GM11168 (cell line): Measurements from ENCODE around the gene WNT1.

Experiments used
- in situ Hi-C: fragments of 300-500 bp; cut with MboI; formaldehyde crosslinking; loops from one replicate; pipeline ENCODE4 v1.12.0; 2022; ENCODE audit warnings: low sequenced_read_pairs; ENCODE audit not compliant: unreplicated experiment

Gene WNT1

DNA sequence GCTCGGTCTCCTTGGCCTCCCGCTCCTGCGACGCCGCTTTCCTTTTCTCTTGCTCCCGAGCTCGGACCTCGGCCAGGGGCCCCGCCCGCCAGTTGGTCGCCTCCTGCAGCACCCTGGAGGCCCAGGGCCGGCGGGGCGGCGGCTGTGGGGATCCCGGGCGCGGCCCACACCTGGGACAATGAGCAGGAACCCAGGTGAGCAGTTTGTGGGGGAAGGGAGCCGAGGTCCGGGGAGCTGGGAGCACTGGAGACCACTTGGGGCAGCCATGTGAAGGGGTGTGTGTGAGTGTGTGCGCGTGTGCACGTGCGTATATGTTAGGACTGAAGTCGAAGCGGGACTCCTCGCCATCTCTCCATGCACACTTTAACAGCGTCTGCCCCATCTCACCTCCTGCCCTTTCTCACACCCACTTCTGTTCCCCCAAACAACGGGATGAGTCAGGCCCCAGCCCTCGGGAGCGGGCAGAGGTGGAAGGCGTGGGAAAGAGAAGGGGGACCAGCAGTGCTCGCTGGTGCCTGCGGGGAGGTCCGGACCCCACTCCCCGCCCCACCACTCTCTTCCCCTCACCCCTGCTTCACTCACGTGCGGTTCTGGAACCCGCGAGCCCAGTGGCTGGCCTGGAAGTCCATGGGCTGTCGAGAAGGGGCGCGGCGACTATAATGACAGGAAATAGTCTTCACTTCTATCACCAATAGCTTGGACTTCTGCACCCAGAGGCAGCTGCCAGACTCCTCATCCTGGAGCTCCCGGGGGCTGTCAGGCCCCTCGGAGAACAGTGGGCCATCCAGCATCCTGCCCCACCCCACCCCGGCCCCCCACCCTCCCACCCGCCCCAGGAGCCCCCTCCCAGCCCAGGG is 20.6 kb downstream of the WNT1 start:
- in situ Hi-C loops = no loop called here

DNA sequence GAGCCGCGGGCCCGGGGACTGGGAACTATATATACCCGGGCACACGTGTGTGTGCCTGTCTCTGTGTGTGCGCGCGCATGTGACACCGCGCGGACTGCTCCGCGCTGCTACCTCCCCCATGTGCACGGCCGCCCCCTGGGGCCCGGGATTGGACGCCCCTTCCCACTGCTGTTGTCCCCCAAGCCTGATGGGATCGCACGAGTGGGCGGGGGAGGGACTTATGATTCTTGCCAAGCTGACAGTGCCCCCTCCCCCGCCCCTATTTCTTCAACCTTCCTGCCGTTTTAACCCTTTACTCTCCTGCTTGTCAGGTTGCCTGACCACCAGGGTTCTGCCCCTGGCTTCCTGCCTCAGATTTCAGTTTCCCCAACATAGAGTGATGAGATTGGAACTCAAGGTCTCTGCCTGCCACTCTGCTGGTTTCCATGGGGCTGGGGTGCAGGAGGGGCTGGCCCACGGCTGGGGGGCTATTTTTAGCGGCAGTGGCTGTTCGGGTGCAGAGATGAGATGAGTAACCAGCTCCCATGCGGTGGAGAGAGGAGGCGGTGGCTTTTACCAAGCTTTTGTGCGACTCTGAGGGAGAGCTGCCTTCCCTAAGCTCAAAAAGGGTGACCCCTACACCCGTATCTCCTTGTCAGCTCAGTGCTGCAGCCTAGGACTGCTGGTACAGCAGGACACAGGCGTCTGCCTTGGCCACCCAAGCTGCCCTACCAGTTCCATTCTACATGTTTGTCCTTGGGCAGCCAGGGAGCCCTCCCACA is 21.4 kb downstream of the WNT1 start, which contains the start of gene DDN:
DDN (minus strand) TSS at position 5 of the 761 bp plus-strand sequence. CDS start 88 bp downstream, outside the sequence.
- in situ Hi-C loops = no loop called here

DNA sequence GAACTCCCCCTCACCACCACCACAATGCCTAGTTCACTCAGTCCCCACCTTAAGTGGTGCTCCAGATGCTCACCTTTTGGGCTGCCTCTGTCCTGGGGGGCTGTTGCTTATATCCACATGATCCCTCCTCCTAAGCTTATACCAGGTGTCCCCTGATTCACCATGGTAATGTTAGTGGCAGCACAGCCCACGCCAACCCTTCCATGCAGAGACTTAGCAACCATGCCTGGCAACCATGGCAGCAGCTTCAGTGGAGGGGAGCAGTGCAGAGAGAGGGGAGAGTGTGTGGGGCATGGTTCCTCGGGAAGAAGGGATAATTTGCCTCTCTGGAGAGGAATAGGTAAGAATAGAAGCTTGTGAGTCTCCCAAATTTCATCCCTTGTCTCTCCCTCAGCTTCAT is 22.2 kb downstream of the WNT1 start:
- in situ Hi-C loops = no loop called here

DNA sequence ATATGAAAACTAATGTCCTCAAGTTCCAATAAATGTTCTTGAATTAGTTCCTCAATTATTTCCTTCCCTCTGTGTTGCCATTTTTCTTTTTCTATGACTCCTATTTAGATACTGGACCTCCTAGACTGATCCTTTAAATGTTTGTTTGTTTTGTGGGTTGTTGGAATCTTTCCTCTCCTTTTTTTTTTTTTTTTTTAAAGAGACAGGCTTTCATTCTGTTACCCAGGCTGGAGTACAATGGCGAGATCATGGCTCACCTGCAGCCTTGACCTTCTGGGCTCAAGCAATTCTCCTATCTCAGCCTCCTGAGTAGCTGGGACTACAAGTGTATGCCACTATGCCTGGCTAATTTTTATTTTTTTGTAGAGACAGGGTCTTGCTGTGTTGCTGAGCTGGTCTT is 30.8 kb downstream of the WNT1 start:
- in situ Hi-C loops = no loop called here

DNA sequence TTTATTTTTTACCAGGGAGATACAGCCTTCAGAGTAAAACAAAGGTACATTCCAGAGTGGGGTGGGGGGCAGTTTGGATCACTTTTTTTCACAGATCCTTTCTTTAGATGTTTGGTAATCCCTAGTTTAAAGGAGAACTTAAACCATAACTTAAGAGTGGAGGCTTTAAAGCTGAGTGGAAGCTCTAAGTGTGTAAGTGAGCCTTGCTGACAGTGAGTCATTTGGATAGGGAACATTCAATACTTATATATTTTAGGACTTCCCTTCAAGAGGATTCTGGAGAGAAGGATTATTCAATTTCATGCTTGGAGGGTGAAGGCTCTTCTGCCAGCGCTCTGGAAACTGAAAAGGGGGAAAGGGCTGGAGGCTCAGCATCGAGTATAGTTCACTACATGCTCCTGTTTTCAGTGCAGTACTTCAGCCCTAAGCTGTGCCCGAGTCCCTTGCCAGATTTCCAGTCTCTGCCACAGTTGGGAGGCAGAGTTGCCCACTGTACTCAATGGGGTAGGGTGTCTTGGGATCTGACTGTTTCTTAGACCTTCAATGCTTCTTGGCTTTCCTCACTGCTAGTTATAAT is 32.1 kb downstream of the WNT1 start:
- in situ Hi-C loops = no loop called here

DNA sequence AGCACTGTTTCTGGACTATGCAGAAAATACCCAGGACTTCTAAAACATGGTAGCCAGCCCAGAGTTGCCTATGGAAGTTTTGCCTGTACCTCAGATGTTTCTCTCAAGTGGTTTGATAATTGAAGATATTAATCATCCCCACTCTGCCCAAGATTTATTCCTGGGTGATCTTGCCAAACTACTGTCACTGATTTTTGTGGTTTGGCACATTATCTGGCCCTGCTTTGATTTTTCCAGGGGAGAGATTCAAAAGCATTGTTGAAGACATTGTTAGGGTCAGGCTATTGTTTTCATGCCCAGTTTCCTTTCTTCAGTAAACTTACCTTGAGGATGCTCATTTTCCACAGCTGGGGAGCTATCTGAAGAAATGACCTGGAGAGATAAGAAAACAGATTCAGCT is 34.6 kb downstream of the WNT1 start:
- in situ Hi-C loops = no loop called here

DNA sequence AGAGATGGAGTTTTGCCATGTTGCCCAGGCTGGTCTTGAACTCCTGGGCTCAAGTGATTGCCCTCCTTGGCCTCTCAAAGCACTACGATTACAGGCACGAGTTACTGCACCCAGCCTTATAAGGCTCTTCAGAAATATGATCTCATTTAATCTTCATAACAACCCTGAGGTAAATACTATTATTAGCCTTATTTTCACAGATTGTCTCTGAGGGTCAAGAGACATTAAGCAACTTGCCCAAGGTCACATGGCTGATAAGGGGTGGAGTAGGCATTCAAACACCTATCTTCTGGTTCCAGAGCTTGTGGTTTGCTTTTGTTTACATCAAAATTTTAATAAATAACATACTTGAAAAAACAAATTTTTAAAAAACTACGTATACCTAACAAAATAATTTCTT is 35.3 kb downstream of the WNT1 start:
- in situ Hi-C loops = no loop called here

DNA sequence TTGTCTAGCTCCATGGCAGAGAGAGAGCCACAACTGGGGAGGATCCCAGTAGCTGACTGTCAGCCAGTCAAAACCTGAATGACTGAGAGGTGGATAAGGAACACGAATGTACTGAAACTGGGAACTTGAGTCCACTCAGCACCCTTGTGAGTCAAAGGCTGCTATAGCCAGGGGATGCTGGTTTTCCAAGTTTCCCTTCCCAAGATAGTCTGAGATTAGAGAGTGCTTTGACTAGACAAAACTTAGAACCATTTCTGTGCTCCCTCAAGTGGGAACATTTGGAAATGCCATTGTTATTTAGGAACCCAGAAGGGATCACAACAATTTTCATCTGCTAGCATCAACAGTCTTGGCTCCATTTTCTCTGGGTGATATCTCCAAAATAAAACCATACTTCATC is 36.4 kb downstream of the WNT1 start:
- in situ Hi-C loops = no loop called here

DNA sequence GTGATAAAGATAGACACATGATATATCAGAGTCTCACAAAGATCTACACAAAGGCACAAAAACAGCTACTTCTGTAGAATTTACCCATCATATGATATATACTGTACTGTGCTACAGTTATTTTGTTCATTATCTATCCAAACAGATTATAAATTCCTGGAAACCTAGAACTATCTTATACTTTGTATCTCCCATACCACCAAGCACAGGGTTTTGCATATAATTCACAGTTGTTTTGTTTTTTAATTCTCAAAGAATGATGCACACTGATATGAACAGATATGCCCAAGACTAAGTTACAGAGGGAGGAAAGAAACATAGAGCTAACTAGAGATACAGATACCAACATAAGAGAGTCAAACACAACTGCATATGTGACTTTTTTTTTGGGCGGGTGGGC is 37.1 kb downstream of the WNT1 start:
- in situ Hi-C loops = no loop called here

DNA sequence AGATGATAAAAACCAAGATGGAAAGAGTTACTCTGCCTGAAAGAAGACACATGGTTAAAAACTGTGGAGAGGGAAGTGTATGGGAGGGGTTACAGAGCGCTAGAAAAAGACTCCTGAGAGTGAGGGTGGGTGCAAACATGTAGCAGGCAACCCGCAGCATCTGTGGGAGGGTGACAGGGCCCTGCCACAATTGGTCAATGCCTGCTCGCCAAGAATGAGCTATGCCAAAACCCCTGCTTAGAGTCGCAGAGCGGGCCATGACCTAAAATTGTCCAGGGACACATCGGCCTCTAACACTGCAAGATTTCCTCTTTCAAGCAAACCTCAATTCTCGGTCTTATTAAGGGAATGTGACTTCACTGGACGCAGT is 39.8 kb downstream of the WNT1 start:
- in situ Hi-C loops = no loop called here

DNA sequence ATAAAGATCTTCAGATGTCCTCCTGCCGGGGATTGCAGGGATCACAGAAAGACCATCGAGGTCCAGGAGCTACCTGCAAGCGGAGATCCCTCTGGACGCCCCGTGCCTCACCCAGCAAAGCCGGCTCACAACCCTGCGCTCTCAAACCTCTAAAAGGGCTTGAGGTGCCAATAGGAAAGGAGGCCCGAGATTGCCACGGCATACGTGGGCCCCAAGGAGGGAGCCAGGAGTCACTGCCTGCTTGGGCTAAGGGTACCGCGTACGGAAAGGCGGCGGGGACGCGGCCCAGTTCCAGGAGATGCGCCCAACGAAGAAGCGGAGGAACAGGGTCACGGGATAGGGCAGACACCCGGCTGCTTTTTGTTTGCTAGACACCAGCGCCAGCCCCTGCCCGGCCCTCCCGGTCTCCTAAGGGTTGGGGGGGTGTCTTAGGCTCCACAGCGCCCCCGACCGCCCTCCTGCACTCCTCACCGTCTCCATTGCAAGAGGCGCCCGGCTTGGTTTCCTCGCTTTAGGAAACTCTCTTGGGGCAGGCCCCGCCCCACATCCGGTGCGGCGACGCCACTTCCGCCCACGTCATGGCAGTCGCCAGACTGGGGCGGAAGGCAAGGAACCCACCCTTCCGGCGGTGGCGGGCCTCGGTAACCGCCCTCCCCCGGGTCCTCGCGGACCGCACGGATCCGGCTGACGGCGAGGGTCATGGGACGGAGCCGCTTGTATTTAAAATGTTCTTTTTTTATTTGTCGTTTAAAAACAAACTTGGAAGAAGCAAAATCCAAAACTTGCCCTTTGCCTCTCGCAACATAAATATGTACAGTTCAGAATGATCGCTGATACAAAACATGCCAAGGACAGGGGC is 40.4 kb downstream of the WNT1 start, which contains the start of gene PRKAG1:
PRKAG1 (minus strand) TSS at position 516 of the 859 bp plus-strand sequence; CDS start at position 480, 36 bp downstream.
- in situ Hi-C loops = no loop called here

DNA sequence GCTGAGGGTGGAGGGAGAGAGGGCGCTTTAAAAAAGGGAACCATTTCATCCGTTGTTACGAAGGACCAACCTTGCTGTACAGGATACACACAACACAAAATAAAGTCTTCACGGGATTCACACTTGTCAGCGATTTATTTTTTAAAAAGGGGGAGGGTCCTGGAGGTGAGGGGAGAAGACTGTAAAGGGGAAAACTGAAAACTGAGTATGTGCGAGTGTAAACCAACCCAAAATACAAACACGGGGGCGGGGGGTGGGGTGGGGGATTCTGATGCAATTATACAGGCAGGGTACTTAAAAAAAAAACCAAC is 41.0 kb downstream of the WNT1 start:
- in situ Hi-C loops = no loop called here

DNA sequence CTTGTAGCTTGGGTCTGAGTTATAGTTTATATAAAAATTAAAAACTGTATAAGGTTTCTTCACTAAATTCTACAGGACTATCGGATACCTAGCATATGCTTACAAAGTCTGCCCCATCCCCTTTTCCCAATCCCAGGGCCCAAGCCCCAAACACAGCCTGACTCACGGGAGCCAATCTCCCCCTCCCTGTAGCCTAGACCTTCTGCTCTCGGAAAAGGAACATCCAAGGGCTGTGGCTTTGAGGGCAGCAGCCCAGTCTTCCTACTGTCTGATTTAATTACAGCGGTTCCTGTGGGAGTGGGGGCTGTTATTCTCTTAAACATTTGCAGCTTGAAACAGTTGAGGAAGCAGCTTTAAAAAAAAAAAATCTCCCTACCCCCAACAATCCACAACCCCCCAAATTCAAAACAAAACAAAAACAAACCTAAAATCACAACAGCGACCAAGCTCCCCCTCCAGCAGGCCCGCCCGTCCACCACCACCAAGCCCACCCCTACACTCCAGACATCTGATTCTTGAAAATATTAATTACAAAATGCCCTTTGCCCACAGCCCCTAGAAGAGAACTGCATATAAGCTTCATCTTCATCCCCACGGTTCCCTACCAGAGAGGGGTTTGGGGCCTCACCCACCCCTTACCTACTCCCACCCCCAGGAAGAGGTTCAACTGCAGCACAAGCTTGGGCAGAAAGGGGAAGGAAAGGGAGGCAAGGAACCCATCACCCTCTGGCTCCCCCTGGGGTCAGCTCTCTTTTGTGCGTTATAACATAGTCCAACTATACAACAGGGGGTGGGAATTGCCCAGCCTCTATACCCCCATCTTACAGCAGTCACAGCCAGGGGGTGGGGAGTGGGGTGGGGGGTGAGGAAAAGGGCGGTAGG is 41.6 kb downstream of the WNT1 start:
- in situ Hi-C loops = no loop called here

DNA sequence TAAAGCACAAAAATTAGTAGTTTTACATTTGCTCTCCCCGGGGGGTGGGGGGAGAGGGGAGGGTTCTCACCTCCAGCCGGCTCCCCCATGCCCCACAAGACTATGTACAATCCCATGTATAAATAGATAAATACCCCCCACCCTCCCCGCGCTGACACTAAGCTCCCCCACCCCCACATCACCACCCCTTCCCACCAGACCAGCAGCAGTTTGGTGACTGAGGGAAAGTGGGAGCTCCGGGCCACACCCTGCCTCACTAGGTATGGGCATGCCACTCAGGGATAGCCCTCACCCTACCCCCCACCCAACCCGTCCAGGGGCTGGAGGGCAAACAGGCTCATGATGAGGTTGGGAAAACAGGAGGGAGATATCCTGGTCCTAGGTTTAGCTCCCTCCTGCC is 42.3 kb downstream of the WNT1 start:
- in situ Hi-C loops = no loop called here

DNA sequence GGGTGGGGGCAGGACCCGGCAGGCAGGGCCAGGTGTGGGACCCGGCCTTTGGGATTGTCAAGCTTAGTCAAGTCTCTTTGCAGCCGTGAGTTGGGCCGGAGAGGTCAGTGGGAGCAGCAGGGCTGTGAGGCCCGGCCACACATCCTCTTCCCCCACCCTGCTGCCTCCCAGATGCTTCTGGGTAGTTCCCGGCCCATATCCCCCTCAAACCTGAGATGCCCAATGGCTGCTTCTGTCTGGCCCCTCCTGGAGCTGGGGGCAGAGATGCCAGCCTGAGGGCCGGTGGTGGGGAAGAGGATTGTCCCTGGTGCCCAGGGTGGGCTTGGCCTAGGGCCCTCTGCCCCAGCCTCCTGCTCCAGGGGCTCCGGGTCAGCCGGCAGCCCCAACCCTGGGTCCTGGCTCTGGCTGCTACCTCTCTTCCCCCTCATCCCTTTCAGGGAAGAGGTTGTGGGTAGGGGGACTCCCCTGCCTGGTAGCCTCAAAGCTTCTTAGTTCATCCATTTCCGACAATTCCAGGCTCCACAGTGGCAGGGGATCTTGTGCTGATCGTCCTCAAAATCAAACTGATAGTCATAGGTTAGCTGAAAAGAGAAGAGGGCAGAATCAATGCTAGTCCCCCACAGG is 43.3 kb downstream of the WNT1 start:
- in situ Hi-C loops = no loop called here

DNA sequence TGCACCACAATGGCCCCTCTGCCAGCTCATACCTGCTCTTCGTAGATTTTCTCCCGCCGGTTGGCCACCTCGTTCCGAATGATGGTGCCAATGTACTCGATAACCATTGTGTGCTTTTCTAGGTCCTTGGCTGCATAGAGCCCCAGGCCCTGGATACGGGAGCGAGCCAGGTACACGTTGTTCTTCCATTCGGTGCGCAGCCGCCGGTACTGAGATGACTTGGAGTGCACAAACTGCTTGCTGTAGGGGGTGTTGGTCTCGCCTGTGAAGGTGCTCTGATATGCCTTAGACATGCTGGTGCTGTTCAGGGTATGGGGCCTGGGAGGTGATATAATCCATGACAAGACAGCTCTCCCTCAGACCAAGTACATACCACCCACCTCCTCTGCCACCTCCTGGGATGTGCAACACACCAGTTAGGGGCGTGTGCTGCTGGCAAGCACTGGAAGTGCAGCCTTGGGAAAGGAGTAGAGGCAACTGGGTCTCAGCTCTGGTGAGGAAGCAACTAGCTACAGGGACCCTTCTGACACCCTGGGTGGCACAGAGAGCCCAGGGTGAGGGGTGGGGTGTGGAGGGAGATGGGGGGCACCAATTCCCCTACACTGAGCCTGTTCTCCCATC is 44.5 kb downstream of the WNT1 start:
- in situ Hi-C loops = no loop called here

DNA sequence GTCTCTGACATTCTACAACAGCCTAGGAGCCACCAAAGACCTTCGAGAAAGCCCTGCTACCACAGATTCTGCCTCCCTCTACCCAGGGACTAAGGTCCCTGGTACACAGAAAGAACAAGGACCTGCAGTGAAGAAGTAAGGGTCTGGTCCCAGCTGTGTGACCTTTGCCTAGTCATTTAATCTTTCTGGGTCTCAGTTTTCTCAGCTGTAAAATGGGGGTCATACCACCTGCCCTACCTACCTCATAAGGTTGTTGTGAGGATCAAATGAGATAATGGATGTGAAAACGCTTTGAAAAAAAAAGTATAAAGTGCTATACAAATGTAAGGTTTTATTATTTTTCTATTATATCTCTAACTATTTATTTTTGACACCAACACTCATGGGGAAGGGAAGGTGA is 45.7 kb downstream of the WNT1 start:
- in situ Hi-C loops = no loop called here

DNA sequence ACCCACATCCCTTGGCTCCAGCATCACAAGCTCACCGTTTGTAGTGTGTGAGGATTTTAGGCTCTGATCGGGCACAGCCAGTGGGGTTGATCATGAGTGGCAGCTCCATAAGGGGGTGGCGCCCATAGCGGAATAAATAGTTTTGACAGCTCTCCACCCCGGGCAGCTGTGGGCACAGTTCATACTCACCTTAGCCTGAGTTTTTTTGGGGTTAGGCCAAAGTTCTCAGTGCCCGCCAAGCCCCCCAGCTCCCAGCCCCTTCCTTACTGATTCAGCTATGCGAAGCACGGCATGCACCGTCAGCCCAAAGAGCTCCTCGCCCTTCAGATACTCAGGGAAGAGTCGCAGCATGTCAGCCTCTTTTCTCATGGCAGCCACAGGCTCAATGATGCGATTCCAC is 46.4 kb downstream of the WNT1 start:
- in situ Hi-C loops = no loop called here

DNA sequence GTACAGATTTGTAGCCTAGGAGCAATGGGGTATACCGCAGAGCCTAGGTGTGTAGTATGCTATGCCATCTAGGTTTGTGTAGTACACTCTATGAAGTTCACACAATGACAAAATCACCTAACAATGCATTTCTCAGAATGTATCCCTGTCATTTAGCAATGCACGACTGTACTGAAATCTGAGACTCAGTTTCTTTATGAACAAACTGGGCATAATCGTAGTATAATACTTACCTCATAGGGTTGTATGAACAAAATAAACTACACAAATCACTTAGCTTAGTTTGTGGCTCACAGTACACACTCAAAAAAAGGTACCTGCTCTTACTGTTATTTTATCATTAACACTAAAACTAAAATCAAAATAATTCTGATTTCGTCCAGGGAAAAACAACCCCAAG is 47.3 kb downstream of the WNT1 start:
- in situ Hi-C loops = no loop called here
